ENCODE data around the gene CYP2W1. TPM values are rescaled to one million over a fixed set of nuclear protein-coding genes. Genes with fewer than 3 reads are reported as not detected.

Gene CYP2W1
- total and polyA plus RNA-seq, 3 donors from 2014 or later: 0.61 to 1.2 (median 0.71) TPM

DNA sequence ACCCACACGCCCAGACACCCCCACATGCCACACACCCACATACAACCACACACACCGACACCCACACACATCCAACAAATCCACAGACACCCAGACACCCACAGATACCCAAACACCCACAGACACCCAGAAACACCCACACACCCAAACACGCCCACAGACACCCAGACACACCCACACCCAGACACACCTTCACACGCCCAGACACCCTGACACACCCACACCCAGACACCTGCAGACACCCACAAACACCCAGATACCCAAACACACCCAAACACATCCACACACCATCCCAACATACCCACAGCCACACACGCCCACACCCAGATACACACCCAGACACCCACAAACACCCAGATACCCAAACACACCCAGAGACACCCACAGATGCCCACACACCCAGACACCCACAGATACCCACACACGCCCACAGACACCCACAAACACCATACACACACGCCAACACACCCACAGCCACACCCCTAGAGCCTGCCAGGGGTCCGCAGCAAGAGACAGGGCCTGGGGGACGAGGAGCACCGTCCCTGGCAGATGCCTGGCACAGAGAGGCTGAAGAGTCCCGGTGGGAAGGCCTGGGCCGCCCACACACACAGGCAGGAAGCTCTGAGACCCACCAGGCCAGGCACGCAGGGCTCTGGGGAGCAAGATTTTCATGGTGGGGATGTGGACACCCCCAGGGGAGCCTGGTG, 28.5 kb downstream of the CYP2W1 start:
- intact Hi-C loops (cut with DNase I; ENCODE audit: low total_unique reads): no loop called here

DNA sequence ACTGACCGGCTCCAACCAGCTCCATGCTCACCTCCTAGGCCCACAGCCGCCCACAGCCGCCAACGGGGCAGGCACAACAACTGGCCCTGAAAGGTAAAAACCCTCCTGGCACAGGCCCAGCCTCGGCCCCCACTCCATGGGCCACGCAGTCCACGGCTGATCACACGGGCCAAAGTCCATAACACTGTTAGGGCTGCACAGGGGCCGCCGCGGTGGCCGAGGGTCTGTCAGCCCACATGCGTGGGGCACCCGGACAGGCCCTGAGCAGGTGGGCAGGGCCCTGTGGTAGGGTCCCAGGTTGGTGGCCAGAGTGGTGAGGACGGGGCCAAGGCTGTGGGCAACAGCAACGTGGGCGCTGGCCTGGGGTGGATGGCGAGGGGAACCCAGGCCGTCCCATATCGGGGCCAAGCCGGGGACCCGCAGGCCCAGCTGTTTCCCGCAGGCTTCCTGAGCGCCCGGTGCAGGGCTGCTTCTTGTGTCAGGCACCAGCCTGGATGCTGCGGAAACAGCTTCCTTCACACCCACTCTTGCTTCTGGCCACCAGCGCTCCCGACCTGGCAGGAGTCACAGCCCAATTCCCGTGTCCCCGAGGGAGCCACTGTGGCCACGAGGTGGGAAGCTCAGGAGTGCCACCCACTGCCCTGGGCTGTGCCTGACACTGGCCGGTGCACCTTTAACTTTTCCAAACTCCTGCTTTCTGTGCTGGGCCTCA, 29.2 kb downstream of the CYP2W1 start:
- Histone ChIP-seq H3K4me3 (no peak overlapping the region), H3K27me3 (no peaks in the 10 kb centered on the region), H3K9me3 (no peaks in the 10 kb centered on the region), H3K27ac (no peak overlapping the region), H3K4me1 (no peaks in the 10 kb centered on the region), H3K36me3 (ENCODE audit: low read depth, missing control alignments) (no peaks in the 10 kb centered on the region)
- no peak for DNase-seq
- TF ChIP-seq, protein P1, sequence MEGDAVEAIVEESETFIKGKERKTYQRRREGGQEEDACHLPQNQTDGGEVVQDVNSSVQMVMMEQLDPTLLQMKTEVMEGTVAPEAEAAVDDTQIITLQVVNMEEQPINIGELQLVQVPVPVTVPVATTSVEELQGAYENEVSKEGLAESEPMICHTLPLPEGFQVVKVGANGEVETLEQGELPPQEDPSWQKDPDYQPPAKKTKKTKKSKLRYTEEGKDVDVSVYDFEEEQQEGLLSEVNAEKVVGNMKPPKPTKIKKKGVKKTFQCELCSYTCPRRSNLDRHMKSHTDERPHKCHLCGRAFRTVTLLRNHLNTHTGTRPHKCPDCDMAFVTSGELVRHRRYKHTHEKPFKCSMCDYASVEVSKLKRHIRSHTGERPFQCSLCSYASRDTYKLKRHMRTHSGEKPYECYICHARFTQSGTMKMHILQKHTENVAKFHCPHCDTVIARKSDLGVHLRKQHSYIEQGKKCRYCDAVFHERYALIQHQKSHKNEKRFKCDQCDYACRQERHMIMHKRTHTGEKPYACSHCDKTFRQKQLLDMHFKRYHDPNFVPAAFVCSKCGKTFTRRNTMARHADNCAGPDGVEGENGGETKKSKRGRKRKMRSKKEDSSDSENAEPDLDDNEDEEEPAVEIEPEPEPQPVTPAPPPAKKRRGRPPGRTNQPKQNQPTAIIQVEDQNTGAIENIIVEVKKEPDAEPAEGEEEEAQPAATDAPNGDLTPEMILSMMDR (IDR thresholded peaks at IDR 0.05): no peak
- no peak for TF ChIP-seq POLR2A (IDR thresholded peaks at IDR 0.05)
- WGBS, 2 donors: 90 to 95% methylated on average over 12 to 24 of the region's 32 CpGs
- intact Hi-C loops (cut with DNase I; ENCODE audit: low total_unique reads): no loop called here

More for the DNA sequence above, 28.5 kb downstream of the CYP2W1 start:
- TF ChIP-seq, protein P1 (IDR thresholded peaks at IDR 0.05): no peak
- TF ChIP-seq POLR2A (IDR thresholded peaks at IDR 0.05): no peak
- no peaks in the 10 kb centered on the region for H3K27me3 ChIP-seq
- H3K27ac ChIP-seq: no peak overlapping the region
- no peak overlapping the region for H3K4me3 ChIP-seq
- H3K4me1 ChIP-seq: no peaks in the 10 kb centered on the region
- WGBS, 2 donors: 72 to 80% methylated on average over 12 to 13 of the region's 13 CpGs
- H3K36me3 ChIP-seq (ENCODE audit: low read depth, missing control alignments): no peaks in the 10 kb centered on the region
- H3K9me3 ChIP-seq: no peaks in the 10 kb centered on the region
- DNase-seq: no peak

GRCh38 chr7:1012716-1013095, 29.7 kb downstream of the CYP2W1 start:
- no peak overlapping the region for H3K27ac ChIP-seq
- DNase-seq: no peak
- TF ChIP-seq, protein P1 (IDR thresholded peaks at IDR 0.05): no peak
- no peak for TF ChIP-seq POLR2A (IDR thresholded peaks at IDR 0.05)
- H3K4me3 ChIP-seq: no peak overlapping the region
- 84 to 93% methylated on average over 8 to 27 of the region's 30 CpGs for WGBS, 2 donors
- H3K4me1 ChIP-seq: no peaks in the 10 kb centered on the region
- no peaks in the 10 kb centered on the region for H3K36me3 ChIP-seq (ENCODE audit: low read depth, missing control alignments)
- H3K27me3 ChIP-seq: no peaks in the 10 kb centered on the region
- H3K9me3 ChIP-seq: no peaks in the 10 kb centered on the region
- intact Hi-C loops (cut with DNase I; ENCODE audit: low total_unique reads): no loop called here

- Histone ChIP-seq H3K4me1 (no peaks in the 10 kb centered on the region), H3K27me3 (no peaks in the 10 kb centered on the region), H3K4me3 (no peak overlapping the region), H3K36me3 (ENCODE audit: low read depth, missing control alignments) (no peaks in the 10 kb centered on the region), H3K27ac (no peak overlapping the region), H3K9me3 (no peaks in the 10 kb centered on the region)
- no peak for TF ChIP-seq POLR2A (IDR thresholded peaks at IDR 0.05)
- TF ChIP-seq, protein P1 (IDR thresholded peaks at IDR 0.05): no peak
- 84 to 86% methylated on average over 6 to 11 of the region's 11 CpGs for WGBS, 2 donors
- DNase-seq: no peak
- intact Hi-C loops (cut with DNase I; ENCODE audit: low total_unique reads): no loop called here
Measured at GRCh38 chr7:1013581-1013980, 30.6 kb downstream of the CYP2W1 start.
